HG03139 (cell line): Measurements from ENCODE around the gene EVI2B.
"Not testable (repeated sequence)": the region's sequence is repeated elsewhere in the genome, so short reads cannot be mapped to it uniquely, and the experiment has no call there.

Source experiments
- ATAC-seq: cut with Tn5 transposase; IDR thresholded peaks from one replicate; pipeline ENCODE4 v1.9.1; 2021; ENCODE audit not compliant: unreplicated experiment

EVI2B gene

DNA sequence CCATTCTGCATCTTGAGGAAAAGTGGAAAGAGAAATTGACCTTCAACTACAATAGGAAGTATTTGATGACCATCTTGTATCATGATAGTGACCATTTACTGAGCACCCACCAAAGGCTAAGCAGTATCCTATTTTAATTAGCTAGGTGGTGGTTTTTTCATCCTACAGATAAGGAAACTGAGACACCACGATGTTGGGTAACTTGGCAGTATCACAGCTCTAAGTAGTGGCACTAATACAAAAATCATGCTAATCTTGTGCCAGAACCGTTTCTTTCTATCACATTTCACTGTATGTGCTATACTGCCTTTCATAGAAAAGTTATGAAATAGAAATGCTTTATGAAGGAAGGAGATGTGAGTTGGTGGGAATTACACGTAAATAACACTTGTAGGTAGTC lies 2.3 kb downstream of the EVI2B start:
- no peak for ATAC-seq

DNA sequence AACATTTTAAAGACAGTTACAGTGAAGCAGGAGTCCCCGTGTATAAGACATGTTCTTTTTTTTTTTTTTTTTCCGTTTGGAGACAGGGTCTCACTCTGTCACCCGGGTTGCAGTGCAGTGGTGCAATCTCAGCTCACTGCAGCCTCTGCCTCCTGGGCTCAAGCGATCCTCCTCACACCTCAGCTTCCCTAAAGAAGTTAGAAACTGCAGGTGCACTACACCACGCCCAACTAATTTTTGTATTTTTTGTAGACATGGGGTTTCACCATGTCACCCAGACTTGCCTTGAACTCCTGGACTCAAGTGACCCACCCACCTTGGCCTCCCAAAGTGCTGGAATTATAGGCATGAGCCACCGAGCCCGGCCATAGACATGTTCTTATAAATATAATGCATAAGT lies 3.0 kb downstream of the EVI2B start:
- ATAC-seq: no peak

DNA sequence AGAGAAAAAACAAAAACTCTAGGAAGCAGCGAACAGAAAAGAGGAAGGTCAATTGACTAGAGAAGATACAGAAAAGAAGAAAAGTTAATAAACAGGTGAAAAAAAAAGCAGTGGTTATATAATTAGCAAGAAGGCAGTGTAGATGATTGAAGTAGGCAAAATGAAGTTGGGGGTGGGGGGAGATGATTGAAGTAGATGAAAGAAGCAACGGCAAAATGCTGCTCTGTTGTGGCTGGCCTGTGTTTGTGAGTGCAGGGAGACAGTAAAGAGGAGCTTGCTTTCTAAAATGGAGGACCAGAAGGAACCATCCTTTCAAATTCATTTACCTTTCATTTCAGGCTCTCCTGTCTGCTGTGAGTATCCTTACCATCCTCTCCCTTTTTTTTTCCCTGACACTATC lies 3.6 kb downstream of the EVI2B start:
- ATAC-seq: no peak

DNA sequence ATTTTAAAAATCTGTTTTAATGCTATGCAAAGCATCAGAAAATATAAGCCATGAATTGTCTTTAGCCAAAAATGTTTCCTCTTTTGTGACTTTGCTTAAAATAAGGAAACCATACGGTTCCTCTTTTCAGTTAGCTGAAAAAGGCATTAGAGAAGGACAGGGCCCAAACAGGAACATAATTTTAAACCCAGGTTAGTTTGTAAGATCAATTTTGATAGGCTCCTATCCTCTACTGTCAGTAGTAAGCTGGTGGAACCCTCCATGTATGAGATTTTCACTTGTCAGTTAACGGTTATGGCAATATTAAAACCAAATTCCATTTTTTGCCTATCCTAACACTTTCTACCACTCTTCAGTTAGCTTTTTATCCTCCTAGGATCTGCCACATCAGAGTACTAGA lies 4.3 kb downstream of the EVI2B start:
- no peak for ATAC-seq

DNA sequence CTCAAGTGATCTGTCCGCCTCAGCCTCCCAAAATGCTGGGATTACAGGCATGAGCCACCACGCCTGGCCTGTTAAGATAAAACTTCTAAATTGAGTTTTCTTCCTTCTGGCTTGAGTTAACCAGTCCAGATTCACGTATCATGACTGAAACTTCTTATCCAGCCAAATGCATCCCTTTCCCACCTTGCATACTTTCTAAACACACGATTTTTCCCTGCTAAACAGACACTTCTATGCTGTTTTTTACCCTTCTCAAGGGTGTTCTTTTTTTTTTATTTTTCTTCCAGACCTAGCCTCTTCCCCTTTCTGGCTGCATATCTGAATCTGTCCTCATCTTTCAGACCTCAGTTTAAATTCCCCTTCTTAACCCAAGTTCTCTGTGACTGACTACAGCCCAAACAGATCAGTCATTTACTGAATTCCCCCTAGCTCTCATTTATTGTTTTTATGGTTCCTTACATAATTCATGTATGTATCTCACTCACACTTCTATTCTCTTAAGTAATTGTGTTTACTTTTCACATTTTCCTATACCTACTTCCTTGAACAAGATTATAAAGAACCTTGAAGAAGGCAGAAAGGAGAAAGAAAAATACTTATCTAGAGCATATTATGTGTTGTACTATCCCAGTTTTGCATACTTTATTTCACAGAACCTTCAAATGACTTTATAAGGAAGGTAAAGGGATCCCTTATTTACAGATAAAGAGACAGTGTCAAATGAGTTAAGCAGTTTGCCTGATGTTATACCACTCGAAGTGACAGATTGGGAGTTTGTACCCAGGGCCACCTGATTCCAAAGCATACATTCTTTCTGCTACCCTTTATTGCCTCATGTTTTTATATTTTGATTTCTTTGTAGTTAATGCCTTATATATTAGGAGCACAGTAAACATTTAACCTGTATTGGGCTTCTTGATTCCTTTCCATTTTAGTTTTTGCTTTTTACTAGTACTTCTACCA lies 5.2 kb downstream of the EVI2B start:
- ATAC-seq: no peak

DNA sequence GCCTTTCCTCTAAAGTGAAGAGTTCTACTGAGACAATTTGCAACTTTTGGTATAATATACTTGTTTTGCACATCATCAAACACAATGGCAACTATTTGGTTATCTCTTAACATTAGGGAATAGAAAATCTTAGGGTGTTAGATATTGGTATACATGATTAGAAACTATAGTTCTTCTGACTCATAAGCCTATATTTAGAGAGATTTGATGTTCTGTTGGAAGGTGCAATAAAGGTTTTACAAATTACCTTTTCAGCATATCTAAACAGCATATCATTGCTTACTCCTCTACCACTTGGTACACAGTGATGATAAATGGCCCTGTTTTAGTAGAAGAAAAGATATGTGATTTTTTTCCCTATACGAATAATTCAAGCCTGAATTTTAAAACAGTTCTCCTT lies 6.2 kb downstream of the EVI2B start:
- no peak for ATAC-seq

DNA sequence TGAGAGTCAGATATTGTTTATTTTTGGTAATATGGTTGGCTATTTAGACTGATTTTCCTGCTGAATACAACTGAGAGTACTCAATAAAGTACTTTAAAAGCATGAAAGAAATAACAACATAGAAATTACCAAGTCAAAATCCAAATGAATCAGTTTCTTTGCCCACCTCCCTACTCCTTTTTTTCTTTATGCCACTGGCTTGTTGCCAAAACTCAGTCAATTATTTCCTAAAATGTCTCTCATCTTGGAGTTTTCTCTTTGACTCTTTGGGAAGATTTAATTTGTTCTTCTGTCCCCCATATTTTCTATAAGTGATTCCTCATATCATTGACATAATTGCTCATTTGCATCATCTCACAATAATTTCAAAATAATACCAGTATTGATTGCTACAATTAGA lies 14.2 kb downstream of the EVI2B start:
- no peak for ATAC-seq

DNA sequence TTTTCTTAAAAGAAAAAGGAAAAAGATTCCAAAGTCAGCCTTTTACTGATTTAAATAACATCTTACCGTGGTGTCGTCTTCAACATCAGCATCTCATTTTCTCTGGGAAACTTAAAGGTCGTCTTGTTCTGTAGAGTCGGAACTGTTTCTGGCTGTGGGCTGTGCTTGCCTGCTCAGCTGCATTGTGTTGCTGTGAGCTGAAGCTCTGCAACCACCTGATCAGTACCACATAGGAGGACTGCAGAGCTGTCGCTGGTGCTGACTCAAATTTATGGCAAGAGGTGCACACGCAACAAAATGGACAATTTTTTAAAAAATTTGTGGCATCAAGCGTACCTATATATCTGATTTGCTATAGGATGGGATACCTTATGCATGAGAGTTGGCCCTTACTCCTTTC lies 16.8 kb downstream of the EVI2B start, which contains the start of gene OMG:
OMG (minus strand) TSS at position 150 of the 400 bp plus-strand sequence. CDS start 908 bp downstream, outside the sequence.
- ATAC-seq: no peak

DNA sequence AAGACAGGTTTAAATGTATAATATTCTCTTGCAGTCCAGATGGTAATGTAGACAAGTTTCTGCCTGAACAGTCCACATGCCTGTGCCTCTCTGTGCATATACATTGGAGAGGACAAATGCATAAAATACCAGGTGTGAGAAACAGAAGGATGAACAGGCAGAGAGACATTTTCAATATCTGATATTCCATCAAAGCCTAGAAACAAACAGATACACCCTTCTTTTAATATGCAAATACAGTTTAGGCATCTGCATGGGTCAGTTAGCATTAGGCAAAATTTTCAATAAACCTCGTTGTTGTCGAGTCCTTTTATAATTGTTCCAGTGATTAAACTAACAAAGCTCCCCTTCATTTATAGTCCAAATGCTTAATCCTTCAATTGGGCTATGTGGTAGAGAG lies 17.7 kb downstream of the EVI2B start:
- ATAC-seq: no peak

DNA sequence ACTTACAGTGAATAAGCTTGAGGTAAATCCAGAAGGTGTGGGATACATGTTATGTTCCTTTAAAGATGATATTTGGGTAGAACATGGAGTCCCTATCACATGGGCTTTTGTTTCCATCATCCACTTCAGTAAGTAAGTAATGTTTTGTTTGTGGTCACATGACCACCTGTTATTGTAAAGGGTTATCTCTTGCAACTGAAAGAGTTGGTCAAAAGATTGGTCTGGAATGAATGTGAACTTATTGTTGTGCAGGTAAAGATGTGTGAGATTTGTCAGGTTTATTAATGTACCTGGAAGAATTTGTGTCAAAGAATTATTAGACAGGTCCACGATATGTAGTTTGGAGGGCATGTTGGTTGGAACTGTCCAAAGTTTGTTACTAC lies 18.4 kb downstream of the EVI2B start:
- ATAC-seq: no peak

DNA sequence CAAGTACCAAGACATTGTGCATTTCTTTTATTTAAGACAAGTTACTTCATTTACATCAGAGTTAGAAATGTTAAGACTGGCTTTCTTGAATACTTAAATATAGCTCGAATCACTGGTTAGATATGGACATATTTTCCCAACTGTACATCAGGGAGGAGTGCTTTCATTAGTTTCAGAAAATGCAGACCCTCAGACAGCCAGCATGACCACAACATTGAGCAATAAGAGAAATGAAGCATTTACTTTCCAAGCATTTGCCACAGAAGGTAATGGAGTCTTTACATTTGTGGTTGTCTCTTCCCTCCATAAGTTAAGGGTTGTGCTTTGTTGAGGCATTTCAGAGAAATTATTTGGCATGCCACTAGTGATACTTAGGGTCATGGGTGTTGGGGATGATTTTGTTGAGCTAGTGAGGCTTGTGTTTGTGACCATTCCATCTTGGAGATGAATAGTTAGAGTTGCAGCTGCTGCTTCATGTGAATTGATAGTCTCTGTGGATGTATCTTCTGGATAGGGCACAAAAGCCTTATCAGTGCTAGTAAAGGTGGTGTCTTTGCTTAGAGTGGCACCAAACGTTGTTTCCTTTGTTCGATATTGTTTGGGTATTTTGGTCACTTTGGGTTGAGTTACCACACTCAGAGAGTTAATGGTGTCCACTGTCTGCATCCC lies 18.9 kb downstream of the EVI2B start:
- no peak for ATAC-seq

- ATAC-seq: no peak
Observed at GRCh38 chr17:31294231-31294630, 19.6 kb downstream of the EVI2B start.

DNA sequence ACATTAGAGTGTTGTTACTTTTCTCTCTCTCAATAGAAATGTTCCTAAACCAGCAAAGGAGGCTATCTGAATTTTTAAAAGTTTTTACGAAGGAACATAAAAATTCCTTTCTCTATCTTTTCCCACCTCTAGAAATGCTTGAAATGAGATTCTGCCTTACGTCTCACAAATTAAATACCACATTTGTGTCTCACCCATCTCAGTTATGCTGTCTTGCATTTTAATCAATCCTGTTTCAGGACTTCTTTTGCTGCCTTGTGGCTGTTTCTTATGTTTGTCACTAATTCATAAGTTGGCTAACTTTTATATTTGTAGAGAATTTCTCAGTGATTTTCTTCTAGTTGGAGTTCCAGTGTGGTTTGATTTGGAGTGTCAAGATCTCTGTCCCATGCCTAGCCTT lies 20.3 kb downstream of the EVI2B start:
- ATAC-seq: no peak

GRCh38 chr17:31291820-31292219 lies 22.0 kb downstream of the EVI2B start:
- ATAC-seq: no peak

DNA sequence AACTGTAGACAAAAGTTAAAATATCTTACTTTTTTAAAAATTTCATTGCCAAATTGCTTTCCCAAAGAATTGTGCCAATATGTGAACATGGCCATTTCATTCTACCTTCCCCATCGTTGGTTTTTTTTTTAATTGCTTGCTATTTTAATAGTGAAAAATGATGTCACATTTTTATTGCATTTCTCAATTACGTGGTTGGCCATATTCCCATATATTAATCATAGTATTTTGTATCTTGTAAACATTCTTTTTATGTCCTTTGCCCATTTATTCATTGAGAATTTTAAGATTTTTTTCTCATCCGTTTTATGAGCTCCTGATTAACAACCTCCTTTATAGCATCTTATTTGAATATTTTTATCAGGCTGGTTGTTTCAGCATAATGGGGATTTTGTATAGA lies 24.1 kb downstream of the EVI2B start:
- ATAC-seq: no peak

- not testable (repeated sequence) for ATAC-seq
Observed at GRCh38 chr17:31287932-31288331, 25.9 kb downstream of the EVI2B start.

DNA sequence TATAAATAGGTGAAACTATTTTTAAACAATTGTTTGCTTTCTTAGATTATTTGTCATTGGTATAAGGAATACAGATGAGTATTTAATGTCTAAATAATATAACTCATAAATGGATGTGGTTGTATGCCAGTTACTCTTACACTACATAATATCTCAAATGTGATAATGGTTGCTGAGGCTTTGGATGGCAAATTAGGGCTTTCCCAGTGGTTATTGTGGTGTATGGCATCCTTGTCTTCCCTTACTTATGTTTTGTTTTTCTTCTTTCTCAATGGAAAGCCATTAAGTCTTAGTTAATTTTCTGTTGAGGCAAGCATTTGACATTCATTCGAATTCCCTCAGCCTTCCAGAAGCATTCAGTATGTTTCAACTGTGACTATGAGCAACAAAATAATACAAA lies 27.3 kb downstream of the EVI2B start:
- ATAC-seq: no peak

GRCh38 chr17:31283841-31284240 lies 30.0 kb downstream of the EVI2B start:
- no peak for ATAC-seq

DNA sequence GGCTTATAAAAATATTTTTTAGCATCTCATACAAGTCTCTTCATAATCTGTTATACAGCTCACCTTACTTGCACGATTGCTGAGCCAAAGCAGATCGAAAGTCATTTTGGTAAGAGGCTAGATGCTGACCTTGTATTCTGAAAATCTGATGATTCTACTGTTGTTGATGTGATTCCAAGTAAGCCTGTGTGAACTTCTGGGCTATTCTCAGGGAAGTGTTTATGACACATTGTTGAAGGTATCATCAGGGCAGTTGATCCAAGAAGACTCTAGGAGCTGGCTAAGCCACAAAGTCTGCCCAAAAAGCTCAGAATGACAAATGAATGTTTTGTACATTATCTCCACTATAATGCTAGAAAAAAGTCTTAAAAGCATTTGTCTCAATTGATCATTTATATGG lies 32.8 kb downstream of the EVI2B start:
- ATAC-seq: no peak

DNA sequence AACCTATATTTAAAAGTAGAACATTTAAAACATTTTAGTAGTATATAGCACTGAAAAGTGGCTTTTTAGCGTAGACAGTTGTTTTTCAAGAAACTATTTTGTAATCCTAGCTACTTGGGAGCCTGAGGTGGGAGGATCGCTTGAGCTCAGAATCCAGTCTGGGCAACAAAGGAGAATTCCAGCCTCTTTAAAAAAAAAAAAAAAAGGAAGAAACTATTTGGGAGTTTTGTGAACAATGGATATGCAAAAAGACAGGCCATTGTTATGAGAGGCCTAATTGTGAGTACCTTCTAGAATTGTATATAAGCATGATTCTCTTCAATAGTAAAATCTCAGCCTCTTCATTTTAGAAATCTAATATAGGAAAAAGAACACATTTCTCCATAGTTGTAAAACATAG lies 34.5 kb downstream of the EVI2B start:
- no peak for ATAC-seq

DNA sequence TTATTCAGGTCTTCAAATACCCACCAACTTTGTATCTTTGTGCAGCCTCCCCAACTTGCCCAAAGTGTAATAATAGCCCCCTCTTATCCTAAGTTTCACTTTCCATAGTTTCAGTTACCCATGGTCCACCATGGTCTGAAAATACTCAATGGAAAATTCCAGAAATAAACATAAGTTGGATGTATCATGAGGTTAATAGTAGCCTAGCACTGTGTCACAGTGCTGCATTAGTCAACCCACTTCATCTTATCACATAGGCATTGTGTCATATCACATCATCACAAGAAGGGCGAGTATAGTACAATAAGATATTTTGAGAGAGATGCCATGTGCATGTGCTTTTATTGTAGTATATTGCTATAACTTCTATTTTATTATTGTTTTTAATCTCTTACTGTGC lies 38.7 kb downstream of the EVI2B start:
- ATAC-seq: no peak

GRCh38 chr17:31274252-31274651 lies 39.6 kb downstream of the EVI2B start:
- no peak for ATAC-seq
